GM12873 (cell line): ENCODE measurements around the gene CEBPB.

Source experiments
- TF ChIP-seq, protein P1 (sequence below): IDR thresholded peaks from 2 replicates; pipeline ENCODE4 v1.5.1; 2012; ENCODE audit warnings: low read depth, mild to moderate bottlenecking, moderate library complexity, low read length, control low read depth; ENCODE audit not compliant: insufficient read depth; ENCODE audit errors: missing control alignments

The CEBPB gene

DNA sequence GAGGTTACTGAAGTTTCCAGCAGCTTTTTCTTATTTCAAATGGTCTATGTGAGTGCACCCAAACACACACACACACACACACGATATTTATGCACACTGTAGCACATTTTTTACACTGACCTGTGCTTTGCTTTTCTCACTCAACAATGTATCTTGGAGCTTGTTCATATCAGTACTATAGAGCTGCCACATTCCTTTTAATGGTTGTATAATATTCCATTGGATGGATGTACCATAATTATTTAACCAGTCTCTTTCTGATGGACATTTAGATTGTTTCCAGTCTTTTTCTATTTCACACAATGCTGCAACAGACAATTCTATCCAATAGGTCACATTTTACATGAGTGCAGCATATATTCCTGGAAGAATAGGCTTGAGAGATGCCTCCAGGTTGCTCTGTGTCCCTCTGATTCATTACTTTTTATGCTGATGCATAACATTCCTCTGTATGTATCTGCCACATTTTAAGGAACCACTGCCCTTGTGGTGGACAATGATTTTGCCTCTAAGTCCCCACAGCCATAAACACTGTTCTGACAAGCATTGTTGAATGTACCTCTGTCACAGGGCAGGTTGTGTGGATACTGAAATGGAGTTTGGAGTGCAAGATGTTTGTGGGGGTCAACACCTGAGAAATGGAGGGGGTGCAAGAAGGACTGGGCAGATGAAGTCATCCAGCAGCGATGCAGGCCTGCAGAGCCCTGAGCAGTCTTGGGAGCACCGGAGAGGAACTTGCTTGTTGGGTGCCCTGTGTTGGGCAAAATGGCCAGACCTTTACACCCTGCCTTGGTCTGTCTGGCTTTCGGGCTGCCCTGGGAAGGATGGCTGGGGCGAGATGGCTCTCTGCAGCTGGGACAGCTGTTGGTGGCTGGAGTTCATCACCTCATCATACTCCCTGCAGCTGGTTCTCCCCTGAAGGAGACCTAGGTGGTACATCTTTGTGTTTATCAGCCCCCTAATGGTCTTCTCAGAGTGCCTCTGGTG lies 13.6 kb downstream of the CEBPB start:
- TF ChIP-seq, protein P1, sequence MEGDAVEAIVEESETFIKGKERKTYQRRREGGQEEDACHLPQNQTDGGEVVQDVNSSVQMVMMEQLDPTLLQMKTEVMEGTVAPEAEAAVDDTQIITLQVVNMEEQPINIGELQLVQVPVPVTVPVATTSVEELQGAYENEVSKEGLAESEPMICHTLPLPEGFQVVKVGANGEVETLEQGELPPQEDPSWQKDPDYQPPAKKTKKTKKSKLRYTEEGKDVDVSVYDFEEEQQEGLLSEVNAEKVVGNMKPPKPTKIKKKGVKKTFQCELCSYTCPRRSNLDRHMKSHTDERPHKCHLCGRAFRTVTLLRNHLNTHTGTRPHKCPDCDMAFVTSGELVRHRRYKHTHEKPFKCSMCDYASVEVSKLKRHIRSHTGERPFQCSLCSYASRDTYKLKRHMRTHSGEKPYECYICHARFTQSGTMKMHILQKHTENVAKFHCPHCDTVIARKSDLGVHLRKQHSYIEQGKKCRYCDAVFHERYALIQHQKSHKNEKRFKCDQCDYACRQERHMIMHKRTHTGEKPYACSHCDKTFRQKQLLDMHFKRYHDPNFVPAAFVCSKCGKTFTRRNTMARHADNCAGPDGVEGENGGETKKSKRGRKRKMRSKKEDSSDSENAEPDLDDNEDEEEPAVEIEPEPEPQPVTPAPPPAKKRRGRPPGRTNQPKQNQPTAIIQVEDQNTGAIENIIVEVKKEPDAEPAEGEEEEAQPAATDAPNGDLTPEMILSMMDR, result no peak

GRCh38 chr20:50207026-50207425 lies 16.4 kb downstream of the CEBPB start:
- TF ChIP-seq, protein P1, result no peak

DNA sequence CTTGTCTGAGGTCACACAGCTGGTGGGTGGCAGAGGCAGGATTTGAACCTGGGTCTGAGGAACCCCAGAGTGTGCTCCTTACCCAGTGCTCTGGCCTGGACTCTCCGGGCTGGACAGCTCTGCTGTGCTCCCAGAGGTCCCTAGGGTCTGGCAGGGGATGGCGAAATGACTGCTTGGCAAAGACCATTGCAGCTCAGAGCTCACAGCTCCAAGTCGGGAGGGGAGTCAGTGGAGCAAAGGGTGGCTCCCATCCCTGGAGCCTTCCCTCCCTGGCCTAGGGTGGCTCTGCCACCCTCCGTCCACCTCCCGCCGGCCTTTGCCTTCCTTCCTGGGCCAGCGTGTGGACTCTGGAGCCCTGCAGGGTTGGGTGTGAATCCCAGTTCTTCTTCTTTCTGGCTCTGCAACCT lies 17.5 kb downstream of the CEBPB start:
- TF ChIP-seq, protein P1, result no peak

DNA sequence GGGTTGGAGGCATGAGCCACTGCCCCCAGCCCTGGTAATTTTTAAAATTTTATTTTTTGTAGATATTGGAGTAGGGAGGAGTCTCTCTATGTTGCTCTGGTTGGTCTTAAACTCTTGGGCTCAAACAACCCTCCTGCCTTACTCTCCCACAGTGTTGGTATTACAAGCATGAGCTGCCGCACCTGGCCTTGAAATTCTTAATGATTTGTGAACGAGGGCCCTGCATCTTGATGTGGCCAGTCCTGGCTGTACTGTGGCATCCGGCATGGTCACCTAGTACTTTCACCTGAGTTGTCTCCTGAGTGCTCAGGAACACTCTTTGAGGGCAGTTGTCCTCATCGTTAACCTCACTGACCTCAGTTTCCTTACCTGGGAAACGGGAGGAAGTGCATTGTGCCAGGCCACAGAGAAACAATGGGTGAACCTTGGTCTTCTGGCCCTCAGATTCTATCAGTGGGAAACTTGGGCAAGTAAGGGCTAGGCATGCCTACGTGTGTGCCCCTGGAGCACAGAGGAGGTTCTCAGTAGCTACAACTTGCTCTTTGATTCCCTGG lies 19.5 kb downstream of the CEBPB start:
- TF ChIP-seq, protein P1, result no peak

- TF ChIP-seq, protein P1, result no peak
These were observed 20.5 kb downstream of the CEBPB start for GRCh38 chr20:50211091-50211490.

DNA sequence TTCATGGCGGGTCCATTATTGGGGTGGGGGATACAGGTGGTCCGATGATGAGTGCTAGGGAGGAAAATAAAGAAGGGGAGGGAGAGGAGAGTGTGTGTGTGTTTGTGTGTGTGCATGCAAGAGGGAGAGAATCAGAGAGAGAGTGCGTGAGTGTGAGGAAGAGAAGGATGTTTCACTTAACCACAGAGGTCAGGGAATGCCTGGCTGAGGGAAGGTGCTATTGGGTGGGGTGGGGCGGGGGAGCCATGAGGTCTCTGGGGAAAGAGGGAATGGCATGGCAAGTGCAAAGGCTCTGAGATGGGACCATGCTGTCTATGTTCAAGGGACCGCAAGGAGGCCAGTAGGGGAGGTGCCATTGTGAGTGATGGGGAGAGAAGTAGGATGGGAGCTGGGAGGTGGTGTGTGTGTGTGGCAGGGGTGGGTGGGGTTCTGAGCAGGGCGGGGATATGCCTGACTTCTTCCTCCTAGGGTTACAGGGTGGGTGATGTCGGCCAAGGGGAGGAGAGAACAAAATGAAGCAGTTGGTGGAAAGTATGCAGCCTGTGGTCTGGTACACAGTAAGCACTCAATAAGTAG lies 23.0 kb downstream of the CEBPB start:
- TF ChIP-seq, protein P1, result no peak
